Breast epithelium (tissue), 3 donors: Measurements from ENCODE around the gene SPRED2.

Experiments
- POLR2A ChIP-seq: fragments of 450-650 bp; IDR thresholded peaks from one replicate; pipeline ENCODE4 v1.6.1; 2016; ENCODE audit warnings: antibody characterized with exemption, mild to moderate bottlenecking, moderate library complexity
- TF ChIP-seq, protein P1 (sequence below), 3 donors: fragments of 450-650 bp; IDR thresholded peaks; one replicate each; pipeline ENCODE4 v1.5.1; 2016 to 2017; ENCODE audit warnings: antibody characterized with exemption in 3 of 3, mild to moderate bottlenecking in 3 of 3, moderate library complexity in 3 of 3

DNA sequence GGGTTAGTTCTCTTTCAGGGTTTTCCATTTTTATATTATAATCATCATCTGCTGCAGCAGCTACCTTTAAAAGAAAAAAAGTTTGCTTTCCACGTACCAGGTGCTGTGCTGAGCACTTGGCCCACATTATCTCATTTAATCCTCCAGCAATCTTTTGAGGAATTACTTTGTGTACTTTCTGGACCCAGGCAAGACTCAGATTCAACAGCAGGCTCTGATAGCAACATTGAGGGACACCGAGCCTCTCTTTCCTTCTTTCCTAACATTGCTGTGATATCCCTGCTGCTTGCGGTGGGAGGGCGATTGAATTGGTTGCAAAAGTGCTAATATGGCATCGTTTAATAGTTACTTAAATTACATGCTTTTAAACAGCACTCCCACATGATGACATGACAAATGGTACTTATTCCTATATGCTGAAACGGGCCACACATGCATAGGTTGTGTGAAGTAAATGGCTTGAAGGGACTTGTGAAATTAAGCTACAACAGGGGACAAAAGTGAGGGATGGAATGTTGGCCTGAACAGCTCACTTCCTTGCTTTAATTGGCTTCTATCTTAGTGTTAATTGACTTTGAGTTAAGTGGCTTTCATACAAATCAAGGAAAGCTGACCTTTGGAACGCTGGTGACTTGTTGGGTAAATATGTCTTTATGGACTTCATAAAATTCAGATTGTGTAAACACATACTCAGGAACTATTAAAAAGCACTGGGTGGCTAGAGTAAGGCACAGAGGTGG lies 21.2 kb downstream of the SPRED2 start:
- TF ChIP-seq, protein P1, sequence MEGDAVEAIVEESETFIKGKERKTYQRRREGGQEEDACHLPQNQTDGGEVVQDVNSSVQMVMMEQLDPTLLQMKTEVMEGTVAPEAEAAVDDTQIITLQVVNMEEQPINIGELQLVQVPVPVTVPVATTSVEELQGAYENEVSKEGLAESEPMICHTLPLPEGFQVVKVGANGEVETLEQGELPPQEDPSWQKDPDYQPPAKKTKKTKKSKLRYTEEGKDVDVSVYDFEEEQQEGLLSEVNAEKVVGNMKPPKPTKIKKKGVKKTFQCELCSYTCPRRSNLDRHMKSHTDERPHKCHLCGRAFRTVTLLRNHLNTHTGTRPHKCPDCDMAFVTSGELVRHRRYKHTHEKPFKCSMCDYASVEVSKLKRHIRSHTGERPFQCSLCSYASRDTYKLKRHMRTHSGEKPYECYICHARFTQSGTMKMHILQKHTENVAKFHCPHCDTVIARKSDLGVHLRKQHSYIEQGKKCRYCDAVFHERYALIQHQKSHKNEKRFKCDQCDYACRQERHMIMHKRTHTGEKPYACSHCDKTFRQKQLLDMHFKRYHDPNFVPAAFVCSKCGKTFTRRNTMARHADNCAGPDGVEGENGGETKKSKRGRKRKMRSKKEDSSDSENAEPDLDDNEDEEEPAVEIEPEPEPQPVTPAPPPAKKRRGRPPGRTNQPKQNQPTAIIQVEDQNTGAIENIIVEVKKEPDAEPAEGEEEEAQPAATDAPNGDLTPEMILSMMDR (IDR thresholded peaks at IDR 0.05) = no peak
- TF ChIP-seq POLR2A = no peak
